H1 (cell line): ENCODE results near the gene SLCO2A1. TPM values are rescaled to one million over a fixed set of nuclear protein-coding genes. Genes with fewer than 3 reads are reported as not detected.

Source experiments
- CTCF ChIA-PET: fragments of 300-600 bp; sonication (Branson Sonifier 250); formaldehyde crosslinking; loops from one replicate; lab custom pipeline; 2021; ENCODE audit not compliant: partially characterized antibody; lab: Charles Lee
- POLR2A ChIA-PET: fragments of 300-600 bp; sonication (Branson Sonifier 250); formaldehyde crosslinking; loops from one replicate; lab custom pipeline; 2021; ENCODE audit warnings: inconsistent platforms; ENCODE audit not compliant: partially characterized antibody; lab: Charles Lee
- DNase-seq, 2 experiments: peaks; one replicate each; pipeline versions ENCODE4 v3.0.0 to v3.0.0-alpha.2; 2010 to 2022; ENCODE audit warnings: low spot score in 2 of 2, low read depth in 1 of 2, mixed read lengths in 1 of 2
- FAIRE-seq: peaks from 2 replicates; lab custom pipeline; 2011; peaks lifted over from hg19 to GRCh38; lab: Jason Lieb, UNC
- H2AFZ ChIP-seq: 2 replicates; pipeline ENCODE4 v1.8.1; 2012; ENCODE audit warnings: low read length, inconsistent platforms
- H2AK5ac ChIP-seq: 2 replicates; pipeline ENCODE4 v1.6.1; 2013; ENCODE audit warnings: low read depth, low read length
- H2BK120ac ChIP-seq: replicated peaks from 2 replicates; pipeline ENCODE3; 2013; ENCODE audit warnings: low read depth, low read length, inconsistent platforms
- H2BK12ac ChIP-seq: 2 replicates; pipeline ENCODE4 v1.6.1; 2013; ENCODE audit warnings: low read depth, low read length
- H2BK15ac ChIP-seq: 2 replicates; pipeline ENCODE4 v1.6.1; 2013; ENCODE audit warnings: low read length
- H2BK20ac ChIP-seq: 2 replicates; pipeline ENCODE4 v1.6.1; 2013; ENCODE audit warnings: low read length
- H2BK5ac ChIP-seq: 2 replicates; pipeline ENCODE4 v1.6.1; 2013; ENCODE audit warnings: low read depth, low read length
- H3K14ac ChIP-seq: 2 replicates; pipeline ENCODE4 v1.6.1; 2013; ENCODE audit warnings: inconsistent platforms; ENCODE audit not compliant: insufficient read length
- H3K18ac ChIP-seq: 2 replicates; pipeline ENCODE4 v1.6.1; 2013; ENCODE audit warnings: low read length; ENCODE audit errors: extremely low read depth
- H3K23ac ChIP-seq: 2 replicates; pipeline ENCODE4 v1.6.1; 2013; ENCODE audit warnings: inconsistent platforms; ENCODE audit not compliant: insufficient read length
- H3K23me2 ChIP-seq: 2 replicates; pipeline ENCODE4 v1.6.1; 2013; ENCODE audit warnings: low read depth, low read length
- H3K27ac ChIP-seq: 2 replicates; pipeline ENCODE4 v1.6.1; 2011; ENCODE audit warnings: low read depth, low read length, inconsistent platforms
- H3K27me3 ChIP-seq, 4 experiments: replicated peaks in 1 of 4; 1 replicate in 1 of 4; 2 replicates in 3 of 4; pipeline versions ENCODE4 v1.6.1 to v1.8.1; 2011 to 2013; ENCODE audit warnings: low read length in 3 of 4, mild to moderate bottlenecking in 3 of 4, inconsistent platforms in 2 of 4, mixed read lengths in 2 of 4, moderate library complexity in 1 of 4; ENCODE audit not compliant: control insufficient read depth in 3 of 4, insufficient read depth in 3 of 4; ENCODE audit errors: extremely low read depth in 1 of 4
- H3K36me3 ChIP-seq, 4 experiments: 2 replicates each; pipeline versions ENCODE4 v1.6.1 to v1.8.1; 2011 to 2013; ENCODE audit warnings: mild to moderate bottlenecking in 4 of 4, low read length in 3 of 4, moderate library complexity in 2 of 4, control low read depth in 1 of 4, inconsistent platforms in 1 of 4; ENCODE audit not compliant: insufficient read depth in 4 of 4, control insufficient read depth in 2 of 4
- H3K4ac ChIP-seq: replicated peaks from 2 replicates; pipeline ENCODE3; 2013; ENCODE audit warnings: low read length, low read depth, mixed read lengths, inconsistent platforms; ENCODE audit not compliant: insufficient read length
- H3K4me1 ChIP-seq, 4 experiments: replicated peaks in 1 of 4; 1 replicate in 1 of 4; 2 replicates in 3 of 4; pipeline versions ENCODE4 v1.6.1 to v1.8.1; 2011 to 2013; ENCODE audit warnings: low read length in 3 of 4, inconsistent platforms in 2 of 4, mixed read lengths in 1 of 4; ENCODE audit not compliant: insufficient read depth in 4 of 4, control insufficient read depth in 3 of 4
- H3K4me2 ChIP-seq, 2 experiments: 2 replicates each; pipeline versions ENCODE4 v1.6.1 to v1.8.1; 2011 to 2013; ENCODE audit warnings: low read depth in 2 of 2, low read length in 2 of 2, control low read depth in 1 of 2, inconsistent platforms in 1 of 2, mild to moderate bottlenecking in 1 of 2; ENCODE audit not compliant: insufficient read depth in 1 of 2
- H3K4me3 ChIP-seq, 4 experiments: fragments of 200-600, 300-600 bp in 1 of 4; sonication (generic), shearing (Covaris generic), sonication (Bioruptor Twin) in 1 of 4; 2 replicates each; pipeline versions ENCODE4 v1.5.1 to v1.8.1; 2011 to 2016; ENCODE audit warnings: low read length in 4 of 4, low read depth in 3 of 4, control low read depth in 2 of 4, inconsistent platforms in 2 of 4, mild to moderate bottlenecking in 2 of 4, mixed read lengths in 1 of 4, moderate library complexity in 1 of 4; ENCODE audit not compliant: insufficient read depth in 2 of 4; ENCODE audit errors: extremely low read depth in 1 of 4
- H3K56ac ChIP-seq: replicated peaks from 2 replicates; pipeline ENCODE3; 2013; ENCODE audit warnings: low read depth, mild to moderate bottlenecking, mixed read lengths, low read length, inconsistent platforms; ENCODE audit not compliant: insufficient read length
- H3K79me1 ChIP-seq: 2 replicates; pipeline ENCODE4 v1.6.1; 2013; ENCODE audit warnings: low read depth, low read length, control low read depth
- H3K79me2 ChIP-seq, 2 experiments: 2 replicates each; pipeline versions ENCODE4 v1.6.1 to v1.8.1; 2012 to 2013; ENCODE audit warnings: low read length in 2 of 2, mild to moderate bottlenecking in 2 of 2, inconsistent platforms in 1 of 2; ENCODE audit not compliant: insufficient read depth in 2 of 2, control insufficient read depth in 1 of 2
- H3K9ac ChIP-seq, 4 experiments: replicated peaks in 1 of 4; 1 replicate in 1 of 4; 2 replicates in 3 of 4; pipeline versions ENCODE4 v1.6.1 to v1.8.1; 2011 to 2013; ENCODE audit warnings: low read depth in 3 of 4, low read length in 3 of 4, control low read depth in 2 of 4, mild to moderate bottlenecking in 2 of 4, moderate library complexity in 2 of 4, inconsistent platforms in 1 of 4; ENCODE audit errors: extremely low read depth in 1 of 4
- H3K9me3 ChIP-seq, 2 experiments: 2 replicates each; pipeline versions ENCODE4 v1.6.1 to v1.8.1; 2012 to 2013; ENCODE audit warnings: mild to moderate bottlenecking in 2 of 2, moderate library complexity in 2 of 2, control low read depth in 1 of 2, inconsistent platforms in 1 of 2, low read depth in 1 of 2, low read length in 1 of 2, mixed read lengths in 1 of 2; ENCODE audit not compliant: insufficient read depth in 2 of 2
- H4K20me1 ChIP-seq, 2 experiments: replicated peaks in 1 of 2; 2 replicates each; pipeline versions ENCODE3 to v1.8.1; 2011 to 2013; ENCODE audit warnings: inconsistent platforms in 2 of 2, low read length in 2 of 2, mild to moderate bottlenecking in 1 of 2; ENCODE audit not compliant: insufficient read depth in 2 of 2, control insufficient read depth in 1 of 2
- H4K5ac ChIP-seq: 2 replicates; pipeline ENCODE4 v1.6.1; 2013; ENCODE audit warnings: low read length, low read depth, mixed read lengths, inconsistent platforms; ENCODE audit not compliant: insufficient read length
- H4K8ac ChIP-seq: 2 replicates; pipeline ENCODE4 v1.8.0; 2013; ENCODE audit warnings: mild to moderate bottlenecking, moderate library complexity, low read length, inconsistent platforms; ENCODE audit not compliant: insufficient read depth; ENCODE audit errors: extremely low read depth
- H4K91ac ChIP-seq: replicated peaks from 2 replicates; pipeline ENCODE3; 2013; ENCODE audit warnings: low read length, mixed read lengths, inconsistent platforms; ENCODE audit not compliant: insufficient read length
- CBX5 ChIP-seq: fragments of 300-800, 300-1000 bp; sonication (generic); IDR thresholded peaks from 2 replicates; pipeline ENCODE4 v1.7.1; 2016; ENCODE audit warnings: antibody characterized with exemption, low read length, low read depth
- CHD2 ChIP-seq: IDR thresholded peaks from 2 replicates; pipeline ENCODE4 v1.6.1; 2012; ENCODE audit warnings: low read length, improper control_type of control experiment
- CREB1 ChIP-seq: IDR thresholded peaks from 2 replicates; pipeline ENCODE4 v1.6.1; 2012; ENCODE audit warnings: inconsistent platforms
- EP300 ChIP-seq, 2 experiments: IDR thresholded peaks; 1 replicate in 1 of 2; 2 replicates in 1 of 2; pipeline ENCODE4 v1.6.1; 2011 to 2012; ENCODE audit warnings: low read depth in 2 of 2, low read length in 2 of 2, mild to moderate bottlenecking in 2 of 2, borderline replicate concordance in 1 of 2, inconsistent platforms in 1 of 2, moderate library complexity in 1 of 2
- KDM4A ChIP-seq: IDR thresholded peaks from one replicate; pipeline ENCODE4 v1.7.1; 2012; ENCODE audit warnings: low read depth, mild to moderate bottlenecking, moderate library complexity, low read length, inconsistent platforms; ENCODE audit not compliant: severe bottlenecking
- SP4 ChIP-seq: IDR thresholded peaks from 2 replicates; pipeline ENCODE4 v1.6.1; 2012; ENCODE audit warnings: low read length, inconsistent platforms
- WGBS, 2 experiments: shearing (Covaris generic) in 1 of 2; methylation state at CpG; one replicate each; pipeline versions ENCODE4 v1.1.6 to v1.1.7; 2013 to 2015; ENCODE audit warnings: low lambda C conversion rate in 2 of 2, mixed read lengths in 2 of 2, inconsistent platforms in 1 of 2, low coverage in 1 of 2, missing lambda C conversion rate in 1 of 2; ENCODE audit not compliant: insufficient replicate concordance in 2 of 2, insufficient coverage in 1 of 2, insufficient read length in 1 of 2; ENCODE audit errors: extremely low coverage in 1 of 2, missing lambda C conversion rate in 1 of 2; 5-methylcytosine and 5-hydroxymethylcytosine counted together
- polyA plus RNA-seq, 7 experiments: library from polyadenylated mRNA; depleted of rRNA in 3 of 7; stranded (reverse) in 5 of 7; unstranded in 2 of 7; fragments of >200 nt in 5 of 7; fragments of 200-250 nt in 2 of 7; gene quantifications; 1 replicate in 5 of 7; 2 replicates in 1 of 7; 4 replicates in 1 of 7; pipeline versions ENCODE4 v1.2.1 to v1.2.3, GENCODE V29; 2011 to 2013; ENCODE audit warnings: missing spikeins in 2 of 7, mixed read lengths in 2 of 7
- total RNA-seq: library from RNA; stranded (reverse); fragmentation: NEBNext Ultra II Directional; extraction: Animal tissue kit (Norgen Biotek cat#: 25700); gene quantifications from 2 replicates; pipeline ENCODE4 v1.2.1, GENCODE V29; 2021

SLCO2A1 gene
- total and polyA plus RNA-seq, 2 of the 8 experiments (the other 6 are each of a cell fraction or from before 2014, with no cell fraction given): 1.1 to 2.3 TPM

DNA sequence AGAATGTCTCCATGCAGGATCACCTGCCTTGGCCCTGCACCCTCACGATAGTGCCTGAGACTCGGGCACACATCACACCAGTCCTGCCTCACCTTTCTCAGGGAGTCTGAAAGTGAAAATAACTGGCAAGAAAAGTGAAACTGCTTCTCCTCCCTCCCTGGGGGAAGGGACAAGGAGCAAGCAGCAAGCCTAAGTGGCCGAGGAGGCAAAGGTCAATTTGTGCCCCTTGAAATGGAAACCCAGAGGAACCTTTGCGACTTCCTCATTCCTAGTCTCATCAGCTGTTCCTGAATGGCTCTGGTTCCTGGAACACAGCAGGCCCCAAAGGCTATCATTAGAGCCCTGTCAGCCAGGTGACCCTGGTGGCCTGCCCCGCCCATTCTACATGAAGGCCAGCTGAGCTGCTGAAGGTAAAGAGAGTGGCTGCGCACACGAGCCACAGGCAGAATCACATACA lies 28.0 kb upstream of the SLCO2A1 start:
- H4K20me1 ChIP-seq: no peaks in the 10 kb centered on the region
- ChIA-PET POLR2A (no interaction called here), CTCF (interaction anchor here (0.6 to 1.5 kb wide), 3 partner anchors 93 to 181 kb away, joined by 3 to 4 read pairs (median 3); no protein-coding TSS in a partner anchor)
- peaks cover 5% of the 10 kb centered on the region; the same call in 1 of the 2 replicates for H3K23me2 ChIP-seq
- H2BK5ac ChIP-seq: no peak overlapping the region
- no peaks in the 10 kb centered on the region for H3K4me1 ChIP-seq
- no peak overlapping the region for H3K4ac ChIP-seq
- no peak overlapping the region for H2BK120ac ChIP-seq
- FAIRE-seq (no peak), DNase-seq (no peak)
- H3K36me3 ChIP-seq: no peaks in the 10 kb centered on the region
- H2BK15ac ChIP-seq: no peak overlapping the region
- no peak overlapping the region for H3K4me3 ChIP-seq
- H2BK20ac ChIP-seq: no peak overlapping the region
- H3K23ac ChIP-seq: no peak overlapping the region
- no peaks in the 10 kb centered on the region for H3K9me3 ChIP-seq
- no peak overlapping the region for H4K8ac ChIP-seq
- no peak overlapping the region for H4K91ac ChIP-seq
- no peak overlapping the region for H3K27ac ChIP-seq
- H3K4me2 ChIP-seq: no peak overlapping the region; a peak in 1 of 4 replicates
- no peak overlapping the region for H2BK12ac ChIP-seq
- no peak overlapping the region for H2AK5ac ChIP-seq
- TF ChIP-seq EP300 (IDR thresholded peaks at IDR 0.05; ENCODE audit: borderline replicate concordance in 1 of 2, low read depth in 2 of 2, low read length in 2 of 2): no peak
- no peak for TF ChIP-seq CBX5
- TF ChIP-seq KDM4A: no peak
- no peak for TF ChIP-seq CHD2
- TF ChIP-seq SP4: no peak
- no peak for TF ChIP-seq CREB1
- H3K56ac ChIP-seq: no peak overlapping the region
- WGBS, 2 experiments: 78% methylated on average over 7 of the region's 7 CpGs; no CpG with 5 or more reads in 1 of the 2 experiments
- no peak overlapping the region; the same call in 1 of the 2 replicates for H3K18ac ChIP-seq
- H3K79me1 ChIP-seq: no peaks in the 10 kb centered on the region
- no peak overlapping the region for H4K5ac ChIP-seq
- no peaks in the 10 kb centered on the region for H3K27me3 ChIP-seq
- H2AFZ ChIP-seq: 0 out of 2 replicates have a peak overlapping the region, but pooled peaks have one; percentile 65
- no peak overlapping the region for H3K14ac ChIP-seq
- H3K9ac ChIP-seq: no peak overlapping the region
- H3K79me2 ChIP-seq: no peaks in the 10 kb centered on the region
